B cell (primary cell): ENCODE measurements around the gene TESMIN.

Source experiments
- EZH2 ChIP-seq: IDR thresholded peaks from 2 replicates; pipeline ENCODE4 v1.6.1; 2012; ENCODE audit warnings: borderline replicate concordance, low read depth, mild to moderate bottlenecking, moderate library complexity, low read length; ENCODE audit not compliant: insufficient read depth, poor library complexity, severe bottlenecking
- TF ChIP-seq, protein P1 (sequence below): fragments of 200-600 bp; IDR thresholded peaks from one replicate; pipeline ENCODE4 v1.8.0; 2022; ENCODE audit warnings: antibody characterized with exemption, mild to moderate bottlenecking

DNA sequence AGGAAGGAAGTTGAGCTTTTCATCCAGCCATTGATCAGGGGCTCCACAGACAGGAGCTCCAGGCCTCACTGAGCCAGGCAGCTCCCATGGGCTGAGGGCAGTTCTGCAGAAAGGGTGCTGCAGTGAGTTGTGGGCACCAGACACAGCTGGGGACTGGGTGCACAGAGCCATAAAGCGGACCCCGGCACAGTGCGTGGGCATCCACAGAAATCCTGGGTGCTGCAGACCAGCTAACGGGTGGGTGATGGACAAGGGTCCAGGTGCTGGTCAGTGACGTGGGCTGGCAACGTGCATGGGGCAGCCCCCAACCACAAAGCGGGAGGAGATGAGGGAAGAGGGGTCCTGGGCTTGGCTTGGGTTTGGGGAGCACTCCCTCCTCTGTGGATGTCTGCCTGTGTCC lies 86.4 kb downstream of the TESMIN start:
- TF ChIP-seq, protein P1, sequence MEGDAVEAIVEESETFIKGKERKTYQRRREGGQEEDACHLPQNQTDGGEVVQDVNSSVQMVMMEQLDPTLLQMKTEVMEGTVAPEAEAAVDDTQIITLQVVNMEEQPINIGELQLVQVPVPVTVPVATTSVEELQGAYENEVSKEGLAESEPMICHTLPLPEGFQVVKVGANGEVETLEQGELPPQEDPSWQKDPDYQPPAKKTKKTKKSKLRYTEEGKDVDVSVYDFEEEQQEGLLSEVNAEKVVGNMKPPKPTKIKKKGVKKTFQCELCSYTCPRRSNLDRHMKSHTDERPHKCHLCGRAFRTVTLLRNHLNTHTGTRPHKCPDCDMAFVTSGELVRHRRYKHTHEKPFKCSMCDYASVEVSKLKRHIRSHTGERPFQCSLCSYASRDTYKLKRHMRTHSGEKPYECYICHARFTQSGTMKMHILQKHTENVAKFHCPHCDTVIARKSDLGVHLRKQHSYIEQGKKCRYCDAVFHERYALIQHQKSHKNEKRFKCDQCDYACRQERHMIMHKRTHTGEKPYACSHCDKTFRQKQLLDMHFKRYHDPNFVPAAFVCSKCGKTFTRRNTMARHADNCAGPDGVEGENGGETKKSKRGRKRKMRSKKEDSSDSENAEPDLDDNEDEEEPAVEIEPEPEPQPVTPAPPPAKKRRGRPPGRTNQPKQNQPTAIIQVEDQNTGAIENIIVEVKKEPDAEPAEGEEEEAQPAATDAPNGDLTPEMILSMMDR: no peak
- TF ChIP-seq EZH2: no peak
